HepG2 (cell line): ENCODE data around the gene BEST3. TPM values are rescaled to one million over a fixed set of nuclear protein-coding genes. Genes with fewer than 3 reads are reported as not detected.

Source experiments
- ATAC-seq: fragments of 200-7000 bp; cut with Tn5 transposase; 3 replicates; pipeline ENCODE4 v1.9.1; 2020; ENCODE audit warnings: mild to moderate bottlenecking, moderate library complexity
- BruUV-seq: library from RNA; stranded (reverse); fragments of 400-500 nt; replicated peaks from 2 replicates; lab custom pipeline; 2021; lab: Mats Ljungman, UMichigan
- CTCF ChIA-PET: fragments of 300-600 bp; formaldehyde crosslinking; extraction: SDS; loops from one replicate; lab custom pipeline; 2021; ENCODE audit warnings: low total read pairs, inconsistent platforms, low intra/inter-chr PET ratio; lab: Yijun Ruan, JAX
- POLR2A ChIA-PET: fragments of 350-600 bp; sonication (Branson Sonifier 250); formaldehyde crosslinking; loops from one replicate; lab custom pipeline; 2020; ENCODE audit warnings: antibody characterized with exemption, inconsistent platforms; lab: Yijun Ruan, JAX
- DNase-seq: peaks from one replicate; pipeline ENCODE4 v3.0.0-alpha.2; 2015; ENCODE audit warnings: low spot score
- FAIRE-seq: peaks from 3 replicates; lab custom pipeline; 2011; peaks lifted over from hg19 to GRCh38; lab: Jason Lieb, UNC
- H2AFZ ChIP-seq: one replicate; pipeline ENCODE4 v1.6.1; 2011; ENCODE audit warnings: low read length, inconsistent platforms
- H3K27ac ChIP-seq: fragments of 300-600 bp; 3 replicates; pipeline ENCODE4 v1.8.0; 2011; ENCODE audit warnings: mixed run types, mild to moderate bottlenecking, mixed read lengths, low read length, inconsistent platforms; ENCODE audit not compliant: insufficient read depth; ENCODE audit errors: extremely low read length
- H3K27me3 ChIP-seq, 2 experiments: fragments of 200-600 bp in 1 of 2; 2 replicates in 1 of 2; 3 replicates in 1 of 2; pipeline versions ENCODE4 v1.6.0 to v1.8.0; 2011; ENCODE audit warnings: low read length in 2 of 2, mild to moderate bottlenecking in 2 of 2, moderate library complexity in 2 of 2, inconsistent platforms in 1 of 2; ENCODE audit not compliant: insufficient read depth in 2 of 2, control insufficient read depth in 1 of 2
- H3K36me3 ChIP-seq, 2 experiments: fragments of 200-600 bp in 1 of 2; replicated peaks in 1 of 2; 2 replicates in 1 of 2; 3 replicates in 1 of 2; pipeline versions ENCODE4 v1.5.1 to v1.8.0; 2011; ENCODE audit warnings: low read length in 2 of 2, inconsistent platforms in 1 of 2; ENCODE audit not compliant: insufficient read depth in 2 of 2, control insufficient read depth in 1 of 2
- H3K4me1 ChIP-seq: 2 replicates; pipeline ENCODE4 v1.5.1; 2012; ENCODE audit warnings: low read length, inconsistent platforms; ENCODE audit not compliant: insufficient read depth
- H3K4me2 ChIP-seq: 2 replicates; pipeline ENCODE4 v1.6.0; 2011; ENCODE audit warnings: low read depth, low read length, inconsistent platforms
- H3K4me3 ChIP-seq, 3 experiments: fragments of 200-600 bp in 1 of 3; sonication (generic), shearing (Covaris generic) in 1 of 3; replicated peaks in 1 of 3; 2 replicates each; pipeline ENCODE4 v1.5.1; 2011 to 2016; ENCODE audit warnings: low read length in 3 of 3, inconsistent platforms in 2 of 3, low read depth in 2 of 3, mild to moderate bottlenecking in 2 of 3, control low read depth in 1 of 3, mixed read lengths in 1 of 3; ENCODE audit not compliant: insufficient read depth in 1 of 3
- H3K79me2 ChIP-seq: one replicate; pipeline ENCODE4 v1.6.1; 2011; ENCODE audit warnings: low read length, inconsistent platforms; ENCODE audit not compliant: insufficient read depth
- H3K9ac ChIP-seq: 2 replicates; pipeline ENCODE4 v1.6.0; 2011; ENCODE audit warnings: mild to moderate bottlenecking, low read depth, low read length, inconsistent platforms; ENCODE audit not compliant: insufficient read depth
- H3K9me3 ChIP-seq: 2 replicates; pipeline ENCODE4 v1.5.1; 2012; ENCODE audit warnings: mild to moderate bottlenecking, low read length
- H4K20me1 ChIP-seq: 2 replicates; pipeline ENCODE4 v1.6.0; 2011; ENCODE audit warnings: inconsistent platforms, mild to moderate bottlenecking, low read length, moderate library complexity; ENCODE audit not compliant: insufficient read depth
- CBX1 ChIP-seq: IDR thresholded peaks from one replicate; pipeline ENCODE4 v1.6.1; 2016; ENCODE audit warnings: antibody characterized with exemption, low read depth
- CEBPB ChIP-seq: IDR thresholded peaks from 2 replicates; pipeline ENCODE4 v1.6.1; 2011; ENCODE audit warnings: low read depth, low read length, improper control_type of control experiment, borderline replicate concordance
- FOXO1 ChIP-seq: sonication (generic); formaldehyde crosslinking; IDR thresholded peaks from 2 replicates; pipeline ENCODE4 v1.4.0; 2020; ENCODE audit warnings: missing genetic modification reagents
- GFI1 ChIP-seq: sonication (generic); formaldehyde crosslinking; IDR thresholded peaks from 2 replicates; pipeline ENCODE4 v1.5.0; 2020; ENCODE audit warnings: missing genetic modification reagents, mild to moderate bottlenecking, borderline replicate concordance
- NFKB2 ChIP-seq: sonication (generic); formaldehyde crosslinking; IDR thresholded peaks from 2 replicates; pipeline ENCODE4 v1.4.0; 2020; ENCODE audit warnings: missing genetic modification reagents, borderline replicate concordance
- NFYC ChIP-seq: IDR thresholded peaks from 2 replicates; pipeline ENCODE4 v1.6.1; 2016; ENCODE audit warnings: missing genetic modification reagents, missing compliant biosample characterization
- PRMT3 ChIP-seq: sonication (generic); formaldehyde crosslinking; IDR thresholded peaks from 2 replicates; pipeline ENCODE4 v1.8.1; 2022; ENCODE audit warnings: low read depth, mild to moderate bottlenecking, moderate library complexity, missing genetic modification reagents, borderline replicate concordance
- SP2 ChIP-seq: sonication (generic); formaldehyde crosslinking; IDR thresholded peaks from 2 replicates; pipeline ENCODE4 v1.5.1; 2020; ENCODE audit warnings: mild to moderate bottlenecking, missing genetic modification reagents
- ZC3H4 ChIP-seq: sonication (generic); formaldehyde crosslinking; IDR thresholded peaks from 2 replicates; pipeline ENCODE4 v1.4.0; 2020; ENCODE audit warnings: missing genetic modification reagents, borderline replicate concordance
- ZNF569 ChIP-seq: sonication (generic); formaldehyde crosslinking; IDR thresholded peaks from 2 replicates; pipeline ENCODE4 v1.5.0; 2020; ENCODE audit warnings: mild to moderate bottlenecking, missing genetic modification reagents, moderate library complexity, borderline replicate concordance
- ZNF691 ChIP-seq: sonication (generic); formaldehyde crosslinking; IDR thresholded peaks from 2 replicates; pipeline ENCODE4 v1.4.0; 2020; ENCODE audit warnings: missing genetic modification reagents, low read depth, mild to moderate bottlenecking, borderline replicate concordance
- ZNF703 ChIP-seq: sonication (generic); formaldehyde crosslinking; IDR thresholded peaks from 2 replicates; pipeline ENCODE4 v1.5.1; 2020; ENCODE audit warnings: missing genetic modification reagents, mild to moderate bottlenecking, moderate library complexity, borderline replicate concordance
- WGBS: methylation state at CpG from one replicate; pipeline ENCODE4 v1.1.6; 2017; ENCODE audit warnings: low lambda C conversion rate; 5-methylcytosine and 5-hydroxymethylcytosine counted together
- in situ Hi-C: cut with HindIII; loops from 2 replicates; pipeline ENCODE4 v1.10.0; 2017; ENCODE audit warnings: low pct_unique_long_range_greater_than_20kb; ENCODE audit not compliant: extremely low pct_ligation_motif_present
- intact Hi-C: fragments of 100-400 bp; cut with micrococcal nuclease; formaldehyde crosslinking; loops from one replicate; pipeline ENCODE4 v1.10.0; 2022; ENCODE audit not compliant: unreplicated experiment
- polyA plus RNA-seq, 8 experiments: library from polyadenylated mRNA; depleted of rRNA in 3 of 8; stranded (reverse) in 7 of 8; unstranded in 1 of 8; fragments of >200 nt; fragmentation: Illumina TruSeq in 4 of 8; extraction: Trizol in 4 of 8; gene quantifications; 2 replicates each; pipeline versions ENCODE4 v1.2.1 to v1.2.3, GENCODE V29; 2011 to 2016; ENCODE audit warnings: low read depth in 4 of 8, missing spikeins in 1 of 8, mixed read lengths in 1 of 8; ENCODE audit not compliant: insufficient read depth in 1 of 8
- total RNA-seq, 5 experiments: library from RNA; depleted of rRNA; stranded (reverse); fragments of >200 nt; fragmentation: Illumina TruSeq; extraction: Trizol; gene quantifications; 2 replicates each; pipeline ENCODE4 v1.2.3, GENCODE V29; 2016; ENCODE audit warnings: low read depth in 1 of 5
- TF ChIP-seq, protein P1 (sequence below): IDR thresholded peaks from 2 replicates; pipeline ENCODE4 v1.6.1; 2016; ENCODE audit warnings: mild to moderate bottlenecking, missing biosample characterization, missing genetic modification reagents

BEST3 gene
- total and polyA plus RNA-seq, 2 of the 13 experiments (the other 11 are each of a cell fraction or from before 2014, with no cell fraction given) = not detected

DNA sequence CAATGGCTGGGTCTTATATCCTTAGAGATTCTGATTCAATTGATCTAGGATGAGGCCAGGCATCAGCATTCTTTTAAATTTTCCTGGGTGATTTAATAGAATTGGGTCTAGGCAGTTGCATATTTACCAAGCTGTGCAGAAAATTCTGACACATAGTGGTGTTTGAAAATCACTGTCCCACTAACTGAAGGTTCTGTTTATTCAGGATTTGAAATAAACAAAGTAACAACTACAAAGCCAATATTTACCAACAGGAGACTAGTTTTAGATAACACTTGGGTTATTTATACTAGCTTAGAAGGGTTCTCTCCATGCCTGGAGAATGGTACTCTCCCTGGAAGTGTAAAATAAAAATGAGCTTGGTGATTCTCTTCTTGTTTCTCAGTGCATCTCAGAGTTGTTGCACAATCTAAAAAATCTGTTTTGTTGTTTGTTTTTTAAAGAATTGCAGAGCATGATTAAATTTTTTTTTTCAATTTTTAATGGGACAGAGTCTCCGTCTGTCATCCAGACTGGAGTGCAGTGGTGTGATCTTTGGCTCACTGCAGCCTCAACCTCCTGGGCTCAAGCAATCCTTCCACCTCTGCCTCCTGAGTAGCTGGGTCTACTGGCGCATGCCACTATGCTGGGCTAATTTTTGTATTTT, 16.9 kb downstream of the BEST3 start:
- no TSS peak for BruUV-seq
- Histone ChIP-seq H3K4me2 (no peak overlapping the region), H3K27me3 (peaks cover 0 to 5% of the 10 kb centered on the region in 2 experiments; a peak in 1 of 5 replicates), H3K4me3 (no peak overlapping the region), H3K36me3 (no peaks in the 10 kb centered on the region), H3K9me3 (no peaks in the 10 kb centered on the region), H3K79me2 (no peaks in the 10 kb centered on the region), H3K4me1 (no peaks in the 10 kb centered on the region), H4K20me1 (no peaks in the 10 kb centered on the region), H2AFZ (no peak overlapping the region), H3K9ac (no peak overlapping the region), H3K27ac (no peak overlapping the region)
- in situ Hi-C loops = no loop called here
- TF ChIP-seq, protein P1, sequence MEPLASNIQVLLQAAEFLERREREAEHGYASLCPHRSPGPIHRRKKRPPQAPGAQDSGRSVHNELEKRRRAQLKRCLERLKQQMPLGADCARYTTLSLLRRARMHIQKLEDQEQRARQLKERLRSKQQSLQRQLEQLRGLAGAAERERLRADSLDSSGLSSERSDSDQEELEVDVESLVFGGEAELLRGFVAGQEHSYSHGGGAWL (CRISPR knock-in tag) = no peak
- no peak for TF ChIP-seq PRMT3 (CRISPR knock-in tag)
- no peak for TF ChIP-seq SP2 (CRISPR knock-in tag)
- peak; percentile 9; the same call in 1 of the 2 replicates for TF ChIP-seq CEBPB
- TF ChIP-seq GFI1 (CRISPR knock-in tag) = 0 out of 2 replicates have a peak, but pooled peaks have one; percentile 35
- no peak for TF ChIP-seq NFYC
- no peak for TF ChIP-seq ZC3H4 (CRISPR knock-in tag)
- ChIA-PET CTCF (no interaction called here), POLR2A (no interaction called here)
- DNase-seq (no peak), FAIRE-seq (no peak), ATAC-seq (no peak)
- intact Hi-C loops = no loop called here
- WGBS = 62% methylated on average over 2 of the region's 2 CpGs

GRCh38 chr12:69679119-69679518, 20.0 kb downstream of the BEST3 start:
- Histone ChIP-seq H3K27ac (no peak overlapping the region), H3K9ac (no peak overlapping the region), H3K4me1 (no peaks in the 10 kb centered on the region), H3K79me2 (no peaks in the 10 kb centered on the region), H3K27me3 (no peaks in the 10 kb centered on the region; a peak in 1 of 5 replicates), H4K20me1 (no peaks in the 10 kb centered on the region), H3K36me3 (no peaks in the 10 kb centered on the region), H2AFZ (no peak overlapping the region), H3K4me2 (no peak overlapping the region), H3K4me3 (no peak overlapping the region), H3K9me3 (no peaks in the 10 kb centered on the region)
- no peak for DNase-seq
- ChIA-PET CTCF (no interaction called here), POLR2A (no interaction called here)
- intact Hi-C loops (no loop called here), in situ Hi-C loops (no loop called here)
- WGBS = 80% methylated on average over 4 of the region's 4 CpGs
- ATAC-seq = no peak
- FAIRE-seq = no peak
- BruUV-seq = no TSS peak
- no peak for TF ChIP-seq ZNF569
- no peak for TF ChIP-seq ZNF691 (CRISPR knock-in tag)
- no peak for TF ChIP-seq CBX1
- TF ChIP-seq ZNF703 (CRISPR knock-in tag) = no peak
- TF ChIP-seq FOXO1 (CRISPR knock-in tag) = no peak
- TF ChIP-seq NFKB2 = no peak
